ENCODE data around the gene MRPL38.
A peak's percentile ranks its signal among the peaks of the same experiment; 100 is the strongest.
"Not testable (repeated sequence)": the region's sequence is repeated elsewhere in the genome, so short reads cannot be mapped to it uniquely, and the experiment has no call there.

Gene MRPL38

DNA sequence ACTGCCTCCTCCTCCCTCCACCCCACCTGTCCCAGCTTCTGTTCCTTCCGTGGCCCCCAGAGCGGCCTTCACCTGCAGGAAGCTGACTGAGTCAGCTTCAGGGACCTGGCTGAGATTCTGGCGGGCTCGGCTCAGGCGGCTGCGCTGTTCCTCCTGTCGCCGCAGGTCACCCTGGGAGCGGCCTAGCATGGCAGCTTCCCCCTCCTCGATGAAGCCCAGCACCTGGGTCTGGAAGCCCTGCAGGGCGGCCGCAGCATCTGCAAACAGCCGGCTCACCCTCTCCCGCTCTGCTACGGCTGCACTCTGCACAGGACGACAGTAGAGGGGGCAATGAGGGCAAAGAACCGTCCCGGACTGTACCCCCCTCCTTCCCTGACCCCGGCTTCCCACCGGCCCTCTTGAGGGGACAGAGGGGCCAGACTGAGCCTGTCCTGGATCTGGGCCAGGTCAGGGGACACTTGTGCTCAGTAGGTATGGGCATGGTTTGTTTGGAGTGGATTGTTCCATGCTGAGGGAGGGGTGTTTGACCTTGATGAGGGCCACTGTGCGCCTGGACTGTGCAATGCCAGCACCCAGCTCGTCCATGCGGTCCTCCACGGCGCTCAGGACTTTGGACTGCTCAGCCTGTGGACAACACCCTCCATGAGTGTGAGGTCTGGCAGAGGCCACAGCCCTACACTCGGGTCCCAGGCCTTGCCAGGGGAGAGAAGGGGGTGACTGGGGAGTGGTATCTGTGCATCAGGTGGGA is 28.3 kb downstream of the MRPL38 start:
- peak; percentile 47 for DNase-seq (ENCODE audit: low spot score)

DNA sequence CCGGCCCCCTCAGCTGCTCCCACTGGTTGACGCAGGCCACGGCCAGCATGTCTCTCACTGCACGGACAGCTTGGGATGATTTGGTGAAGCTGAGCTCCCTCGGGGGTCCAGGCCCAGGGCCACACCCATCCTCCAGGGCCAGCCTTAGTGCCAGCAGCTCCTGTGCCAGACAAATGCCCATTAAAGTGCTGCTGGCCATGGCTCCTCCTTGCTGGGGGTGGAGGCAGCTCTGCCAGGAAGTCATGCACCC is 28.8 kb downstream of the MRPL38 start:
- DNase-seq (ENCODE audit: low spot score) = no peak

DNA sequence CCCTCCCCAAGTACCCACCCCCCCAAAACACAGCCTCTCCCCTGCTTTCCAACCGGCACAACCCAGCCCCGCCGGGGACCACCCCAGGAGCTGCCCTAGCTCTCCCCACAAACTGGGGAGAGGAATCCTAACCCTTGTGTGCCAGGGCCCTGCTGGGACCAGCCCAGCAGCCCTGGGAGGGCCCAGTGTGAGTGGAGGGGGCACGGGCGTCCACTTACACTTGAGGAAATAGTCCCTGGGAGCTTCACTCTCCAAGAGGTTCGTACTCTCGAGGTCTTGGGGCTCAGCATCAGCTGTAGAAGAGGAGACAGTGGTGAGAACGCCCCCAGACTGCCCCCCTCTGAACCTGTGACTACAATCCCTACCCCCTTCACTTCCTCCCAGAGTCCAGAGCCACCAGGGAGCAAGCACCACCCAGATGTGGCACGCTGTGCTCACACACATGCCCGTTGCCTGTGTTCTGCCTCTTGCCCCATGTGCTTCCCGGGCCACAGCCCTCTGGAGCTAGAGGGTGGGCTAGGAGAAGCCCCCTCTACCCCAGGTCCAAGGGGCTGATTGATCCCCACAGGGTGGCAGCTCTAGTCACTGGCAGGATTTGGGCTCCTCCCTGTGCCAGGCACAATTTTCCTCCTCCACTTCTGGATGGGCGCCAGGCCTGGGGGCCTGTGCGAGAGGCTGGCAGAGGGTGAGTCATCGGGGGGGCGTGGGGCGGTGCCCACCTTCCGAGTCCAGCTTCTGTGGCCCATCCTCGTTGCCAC is 29.3 kb downstream of the MRPL38 start:
- DNase-seq (ENCODE audit: low spot score) = no peak

DNA sequence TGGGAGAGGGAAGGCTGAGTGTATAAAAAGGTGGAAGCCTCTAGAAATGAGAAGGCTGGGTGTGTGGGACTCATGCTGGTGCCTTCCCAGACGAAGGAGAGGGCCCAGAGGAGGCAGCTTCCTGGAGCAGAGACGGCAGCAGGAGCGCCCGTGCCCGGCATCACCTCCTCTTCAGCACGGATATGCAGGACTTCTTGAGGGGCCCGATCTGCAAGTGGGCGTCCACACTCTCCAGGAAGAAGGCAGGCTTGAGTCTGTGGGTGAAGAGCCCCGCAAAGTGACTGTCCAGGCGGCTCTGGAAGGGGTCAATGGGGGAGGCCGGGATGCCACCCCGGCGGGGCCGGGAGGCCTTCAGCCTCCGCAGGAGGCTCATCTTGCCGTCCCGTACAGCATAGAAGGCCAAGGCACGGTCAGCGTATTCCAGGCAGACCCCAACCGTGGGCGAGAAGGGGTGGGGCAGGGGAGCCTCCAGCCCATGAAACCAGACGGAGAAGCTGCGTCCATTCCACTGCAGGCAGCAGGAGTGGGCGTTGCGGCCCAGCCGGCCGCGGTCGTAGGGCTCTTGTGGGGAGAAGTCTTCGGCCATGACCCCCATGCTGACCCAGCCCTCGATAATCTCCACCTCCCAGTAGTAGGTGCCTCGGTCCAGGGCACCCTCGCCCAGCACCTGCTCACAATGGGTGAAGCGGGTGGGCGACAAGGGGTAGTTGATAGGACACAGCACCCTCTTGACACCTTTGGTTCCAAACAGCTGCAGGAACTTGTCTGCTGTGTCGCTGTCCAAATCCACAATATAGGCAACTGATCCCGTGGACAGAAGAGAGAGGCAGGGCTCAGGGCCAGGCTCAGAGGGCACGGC is 30.1 kb downstream of the MRPL38 start:
- DNase-seq (ENCODE audit: low spot score) = no peak

DNA sequence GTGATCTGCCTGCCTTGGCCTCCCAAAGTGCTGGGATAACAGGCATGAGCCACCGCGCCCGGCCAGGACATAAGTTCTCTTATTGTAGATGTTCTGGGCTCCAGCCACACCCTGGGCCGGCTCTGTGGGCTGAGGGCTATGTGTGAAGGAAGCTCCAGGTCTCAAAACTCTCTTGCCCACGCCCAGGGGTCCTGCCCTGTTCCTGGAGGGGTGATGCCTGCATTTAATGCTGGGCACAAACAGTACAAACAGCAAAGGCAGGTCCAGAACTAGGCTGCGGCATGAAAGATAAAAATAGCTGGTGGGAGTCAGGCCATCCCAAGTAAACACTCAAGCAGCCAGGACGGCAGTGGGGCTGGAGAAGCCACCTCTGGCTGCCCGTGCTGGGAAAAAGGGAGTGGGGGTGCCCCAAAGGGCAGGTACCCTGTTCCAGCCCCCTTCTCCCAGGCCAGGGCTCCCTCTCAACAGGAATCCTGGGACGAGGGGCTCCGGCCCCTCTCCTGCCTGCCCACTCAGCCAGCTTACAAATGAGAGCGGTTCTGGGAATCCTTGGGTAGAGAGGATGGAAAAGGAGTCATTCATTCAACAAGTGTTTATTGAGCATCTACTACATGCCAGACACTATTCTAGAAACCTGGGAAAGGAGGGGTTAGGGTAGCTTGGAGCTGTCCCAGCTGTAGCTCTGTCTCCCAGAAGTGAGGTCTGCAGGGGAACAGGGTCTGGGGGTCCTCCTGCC is 30.9 kb downstream of the MRPL38 start:
- no peak for DNase-seq (ENCODE audit: low spot score)

DNA sequence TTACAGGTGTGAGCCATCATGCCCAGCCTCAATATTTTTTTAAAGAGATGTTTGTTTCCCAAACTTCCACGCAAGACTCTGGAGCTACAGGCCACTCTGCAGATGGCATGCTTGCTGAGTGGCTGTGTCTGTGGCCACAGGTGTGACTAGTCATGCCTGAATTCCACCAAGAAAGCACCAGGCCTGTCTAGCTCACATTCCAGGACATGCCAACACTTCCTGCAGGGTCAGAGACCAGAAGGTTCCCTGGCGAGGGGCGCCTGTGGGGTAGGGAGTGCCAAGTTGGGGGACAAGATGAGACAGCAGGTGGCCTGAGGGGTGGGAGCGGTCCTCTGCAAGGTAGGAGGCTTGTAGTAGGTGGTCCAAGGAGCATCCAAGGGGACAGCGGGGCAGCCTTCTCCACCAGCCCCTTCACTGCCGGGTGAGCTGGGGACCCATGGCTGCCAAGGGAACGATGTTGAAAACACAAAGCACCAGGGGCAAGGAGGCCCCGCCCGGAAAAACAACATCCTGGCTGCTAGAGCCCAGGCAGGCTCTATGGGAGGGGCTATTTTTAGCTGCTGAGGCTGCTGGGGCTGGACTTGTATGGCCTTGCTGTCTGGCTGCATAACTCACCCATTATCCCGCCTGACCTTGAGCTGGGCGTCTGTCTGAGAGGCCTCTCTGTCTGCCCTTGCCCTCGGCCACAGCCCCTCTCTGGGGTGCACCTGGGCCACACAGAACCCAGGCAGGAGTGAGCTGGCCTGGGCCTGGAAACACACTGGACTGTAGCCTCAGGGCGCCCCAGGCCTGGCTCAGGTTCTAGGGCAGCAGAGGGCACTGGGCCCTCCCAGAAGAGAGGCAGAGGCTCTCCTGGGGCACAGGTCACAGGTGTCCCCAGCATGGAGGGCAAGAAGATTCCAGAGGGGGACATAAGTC is 32.0 kb downstream of the MRPL38 start:
- DNase-seq (ENCODE audit: low spot score) = no peak

DNA sequence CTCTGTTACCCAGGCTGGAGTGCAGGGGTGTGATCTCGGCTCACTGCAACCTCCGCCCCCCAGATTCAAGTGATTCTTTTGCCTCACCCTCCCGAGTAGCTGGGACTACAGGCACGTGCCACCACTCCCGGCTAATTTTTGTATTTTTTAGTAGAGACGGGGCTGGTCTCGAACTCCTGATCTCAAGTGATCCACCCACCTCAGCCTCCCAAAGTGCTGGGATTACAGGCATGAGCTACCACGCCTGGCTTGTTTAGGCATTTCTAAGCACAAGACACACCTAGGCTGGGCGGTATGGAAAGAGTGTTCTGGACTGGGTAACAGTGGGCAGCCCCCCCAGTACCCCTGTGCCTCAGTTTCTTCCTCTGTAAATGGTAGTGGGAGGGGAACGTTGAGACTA is 34.5 kb downstream of the MRPL38 start:
- DNase-seq (ENCODE audit: low spot score) = not testable (repeated sequence)

DNA sequence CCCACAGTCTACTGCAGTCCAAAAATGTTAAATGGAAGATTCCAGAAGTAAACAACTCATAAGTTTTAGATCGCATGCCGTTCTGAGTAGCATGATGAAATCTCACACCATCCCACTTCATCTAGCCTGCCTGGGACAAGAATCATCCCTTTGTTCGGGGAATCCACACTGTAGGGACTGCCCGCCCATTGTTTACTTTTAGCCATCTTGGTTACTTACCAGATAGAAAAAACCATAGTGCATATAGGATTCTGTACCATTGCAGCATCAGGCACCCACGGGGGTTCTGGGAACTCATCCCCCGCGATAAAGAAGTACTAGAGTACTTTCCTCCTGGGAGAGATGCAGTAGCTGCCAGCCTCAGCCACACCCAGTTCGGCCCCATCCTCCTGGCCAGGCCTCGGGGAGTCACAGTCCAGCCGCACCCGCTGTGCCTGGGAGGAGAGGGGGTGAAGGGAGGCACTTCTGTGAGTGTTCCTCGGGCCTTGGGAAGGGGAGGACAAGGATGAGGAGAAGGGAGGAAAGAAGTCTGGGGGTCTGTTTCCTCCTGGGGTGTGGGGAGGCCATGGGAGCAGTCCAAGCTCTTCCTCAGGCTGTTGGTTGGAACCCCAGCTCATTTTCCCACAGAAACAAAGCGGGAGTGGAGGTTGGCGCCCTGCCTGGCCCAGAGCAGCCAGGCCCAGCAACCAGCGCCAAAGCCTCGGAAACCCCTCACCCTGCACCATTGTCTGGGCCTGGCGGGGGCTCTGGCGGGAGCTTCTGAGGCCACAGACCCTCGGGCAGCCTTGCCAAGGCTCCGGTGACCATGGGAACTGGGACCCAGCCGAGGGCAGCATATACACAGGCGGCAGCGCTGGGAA is 35.2 kb downstream of the MRPL38 start:
- peak; percentile 42 for DNase-seq (ENCODE audit: low spot score)

DNA sequence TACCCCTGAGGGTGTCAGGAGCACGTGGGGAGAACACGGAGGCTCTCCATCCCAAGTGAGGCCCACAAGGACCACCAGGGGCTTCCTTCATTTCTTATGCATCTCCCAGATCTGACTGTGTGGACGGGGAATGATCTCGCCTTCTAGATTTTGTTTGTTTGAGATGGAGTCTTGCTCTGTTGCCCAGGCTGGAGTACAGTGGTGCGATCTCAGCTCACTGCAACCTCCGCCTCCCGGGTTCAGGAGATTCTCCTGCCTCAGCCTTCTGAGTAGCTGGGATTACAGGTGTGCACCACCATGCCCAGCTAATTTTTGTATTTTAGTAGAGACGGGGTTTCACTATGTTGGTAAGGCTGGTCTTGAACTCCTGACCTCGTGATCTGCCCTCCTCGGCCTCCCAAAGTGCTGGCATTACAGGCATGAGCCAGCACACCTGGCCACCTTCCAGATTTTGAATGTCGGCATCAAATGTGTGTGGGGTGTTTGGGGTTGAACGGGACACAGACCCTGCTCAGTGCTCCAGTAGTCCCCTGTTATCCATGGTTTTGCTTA is 35.9 kb downstream of the MRPL38 start:
- not testable (repeated sequence) for DNase-seq (ENCODE audit: low spot score)

DNA sequence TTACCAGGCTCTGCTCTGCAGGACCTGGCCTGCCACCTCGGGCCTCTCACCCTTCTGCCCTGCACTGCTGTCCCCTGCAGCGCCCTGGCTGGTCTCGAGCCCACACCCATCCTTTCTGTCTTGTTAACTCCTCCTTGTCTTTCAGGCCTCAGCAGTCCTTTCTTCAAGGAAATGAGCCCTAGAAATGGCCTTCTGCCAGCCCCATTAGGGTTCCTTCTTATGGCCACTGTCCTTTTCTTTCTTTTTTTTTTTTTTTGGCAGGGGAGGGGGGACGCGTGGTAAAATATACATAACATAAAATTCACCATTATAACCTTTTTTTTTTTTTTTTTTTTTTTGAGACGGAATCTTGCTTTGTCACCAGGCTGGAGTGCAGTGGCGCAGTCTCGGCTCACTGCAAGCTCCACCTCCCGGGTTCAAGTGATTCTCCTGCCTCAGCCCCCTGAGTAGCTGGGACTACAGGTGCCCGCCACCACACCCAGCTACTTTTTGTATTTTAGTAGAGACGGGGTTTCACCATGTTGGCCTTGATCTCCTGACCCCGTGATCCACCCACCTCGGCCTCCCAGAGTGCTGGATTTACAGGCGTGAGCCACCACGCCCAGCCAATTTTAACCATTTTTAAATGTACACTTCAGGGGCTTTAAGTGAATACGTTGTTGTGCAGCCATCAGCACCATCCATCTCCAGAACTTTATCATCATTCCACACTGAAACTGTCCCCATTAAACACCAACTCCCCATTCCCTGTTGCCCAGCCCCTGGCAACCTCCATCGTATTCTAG is 39.1 kb downstream of the MRPL38 start:
- DNase-seq (ENCODE audit: low spot score) = not testable (repeated sequence)

DNA sequence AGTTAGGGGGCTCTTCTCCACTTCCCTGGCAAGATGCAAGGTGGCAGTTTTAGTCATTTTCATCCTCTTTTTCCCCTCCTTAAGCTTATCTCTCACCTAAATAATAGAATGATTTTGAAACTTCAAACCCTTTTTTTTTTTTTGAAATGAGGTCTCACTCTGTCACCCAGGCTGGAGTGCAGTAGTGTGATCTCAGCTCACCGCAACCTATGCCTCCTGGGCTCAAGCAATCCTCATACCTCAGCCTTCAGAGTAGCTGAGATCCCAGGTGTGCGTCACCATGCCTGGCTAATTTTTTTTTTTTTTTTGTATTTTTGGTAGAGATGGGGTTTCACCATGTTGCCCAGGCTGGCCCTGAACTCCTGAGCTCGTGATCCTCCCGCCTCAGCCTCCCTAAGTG is 39.8 kb downstream of the MRPL38 start:
- not testable (repeated sequence) for DNase-seq (ENCODE audit: low spot score)

DNA sequence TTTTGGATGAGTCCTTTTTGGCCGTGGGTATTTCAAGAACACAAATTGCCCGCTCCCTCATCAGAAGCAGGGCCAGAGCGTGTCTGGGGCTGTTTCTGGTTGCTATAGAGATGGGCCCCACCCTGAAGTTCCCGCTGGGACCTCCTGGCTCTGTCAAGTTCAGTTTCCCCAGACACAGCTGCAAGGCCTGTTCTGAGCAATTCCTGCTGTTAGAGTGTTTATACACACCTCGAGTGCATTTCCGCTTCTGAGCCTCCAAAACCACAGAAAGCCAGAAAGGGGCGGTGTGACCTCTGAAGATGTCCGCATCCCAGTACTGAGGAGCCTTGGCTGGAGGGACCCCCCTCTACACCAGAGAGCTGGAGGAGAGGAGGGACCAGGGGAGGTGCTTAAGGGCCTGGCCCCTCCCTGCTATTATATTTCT is 40.2 kb downstream of the MRPL38 start:
- DNase-seq (ENCODE audit: low spot score) = no peak

DNA sequence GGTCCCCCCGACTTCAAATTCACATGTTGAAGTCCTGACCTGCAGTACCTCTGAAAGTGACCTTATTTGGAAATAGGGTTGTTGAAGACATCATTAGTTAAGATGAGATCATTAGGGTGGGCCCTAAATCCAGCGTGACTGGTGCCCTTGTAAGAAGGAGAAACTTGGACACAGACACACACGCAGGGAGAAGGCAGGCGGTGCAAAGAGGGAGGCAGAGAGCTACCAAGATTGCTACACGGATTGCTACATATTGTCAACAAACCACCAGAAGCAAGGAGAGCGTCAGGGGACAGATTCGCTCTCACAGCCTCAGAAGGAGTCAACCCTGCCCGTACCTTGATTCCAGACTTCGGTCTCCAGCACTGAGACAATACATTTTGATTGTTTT is 42.8 kb downstream of the MRPL38 start:
- DNase-seq (ENCODE audit: low spot score) = no peak

DNA sequence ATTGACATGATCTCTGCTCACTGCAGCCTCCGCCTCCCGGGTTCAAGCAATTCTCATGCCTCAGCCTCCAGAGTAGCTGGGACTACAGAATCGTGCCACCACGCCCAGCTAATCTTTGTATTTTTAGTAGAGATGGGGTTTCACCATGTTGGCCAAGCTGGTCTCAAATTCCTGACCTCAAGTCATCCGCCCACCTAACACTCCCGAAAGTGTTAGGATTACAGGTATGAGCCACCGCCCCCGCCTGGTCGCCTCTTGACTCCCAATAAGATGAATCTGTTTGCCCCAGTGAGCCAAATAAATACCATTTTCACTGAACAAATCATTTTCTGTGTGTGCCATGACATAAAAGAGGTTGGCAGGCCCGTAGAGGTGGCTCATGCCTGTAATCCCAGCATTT is 45.3 kb downstream of the MRPL38 start:
- DNase-seq (ENCODE audit: low spot score) = not testable (repeated sequence)

DNA sequence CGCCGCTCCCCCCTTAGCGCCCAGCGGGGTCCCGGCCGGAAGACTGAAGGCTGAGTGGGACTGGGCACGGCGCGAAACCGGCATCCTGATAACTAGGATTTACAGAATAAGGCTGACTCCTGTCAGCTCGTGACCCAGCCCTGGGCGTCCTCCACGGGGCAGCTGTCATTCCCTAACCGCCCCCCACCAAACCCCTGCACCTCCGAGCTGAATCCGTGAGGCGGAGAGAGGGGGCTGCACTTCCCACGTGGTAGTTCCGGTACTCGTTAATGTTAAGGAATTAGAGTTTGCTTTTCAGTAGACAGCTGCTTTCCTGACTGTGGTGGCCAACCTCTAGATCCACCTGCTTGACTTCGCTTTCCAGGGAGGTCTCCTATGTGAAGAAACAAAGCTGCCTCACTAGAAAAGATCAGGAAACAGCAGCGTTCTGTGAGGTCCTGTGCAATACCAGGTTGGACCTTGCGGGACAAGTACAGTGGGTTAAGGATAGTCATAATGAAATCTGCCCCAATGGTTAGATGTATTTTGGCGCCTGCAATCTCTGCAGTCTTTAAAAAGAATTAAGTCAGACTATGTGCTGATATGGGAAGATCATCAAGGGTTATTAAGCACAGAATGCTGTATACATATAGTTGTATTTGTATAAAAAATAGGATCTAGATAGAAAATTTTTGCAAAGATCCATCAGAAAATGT is 48.5 kb downstream of the MRPL38 start:
- DNase-seq (ENCODE audit: low spot score) = peak; percentile 62

DNA sequence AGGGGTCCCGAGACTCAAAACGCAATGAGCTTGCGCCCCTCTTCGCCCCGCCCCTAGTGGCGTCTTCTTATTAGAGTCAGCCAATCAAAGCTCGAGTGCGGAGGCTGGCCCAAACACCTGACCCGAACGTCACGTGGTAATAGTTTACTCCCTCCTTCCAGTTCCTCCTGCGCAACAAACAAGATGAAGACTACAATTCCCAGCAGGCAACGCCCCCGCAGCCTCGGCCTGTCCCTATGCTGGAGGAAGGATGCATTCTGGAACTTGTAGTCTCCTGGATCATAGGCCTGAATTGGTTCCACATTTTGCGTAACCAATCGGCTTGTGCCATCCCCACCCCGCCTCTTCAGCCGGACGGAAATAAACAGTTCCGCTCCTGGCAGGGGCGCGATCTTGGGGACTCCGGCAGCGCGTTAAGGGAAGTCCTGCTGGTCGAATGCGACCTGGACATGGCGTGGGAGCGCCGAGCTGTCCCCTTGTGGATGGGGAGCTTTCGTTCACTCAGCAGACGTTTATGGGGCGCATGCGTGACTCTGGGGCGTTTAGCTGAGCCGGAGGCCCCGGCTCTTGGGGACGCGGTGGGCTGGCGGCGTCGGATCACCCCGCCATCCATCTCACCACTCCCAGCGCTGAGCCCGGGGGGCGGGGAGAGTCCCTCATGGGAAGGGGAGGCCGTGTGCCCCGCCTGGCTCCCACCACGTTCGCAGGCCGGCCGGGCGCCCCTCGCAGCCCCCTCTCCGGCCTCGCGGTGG is 49.2 kb downstream of the MRPL38 start, which contains the start of gene WBP2:
WBP2 (minus strand) TSS at position 26 of the 752 bp plus-strand sequence. CDS start 38 bp downstream, outside the sequence.
- DNase-seq (ENCODE audit: low spot score) = peak; percentile 100

DNA sequence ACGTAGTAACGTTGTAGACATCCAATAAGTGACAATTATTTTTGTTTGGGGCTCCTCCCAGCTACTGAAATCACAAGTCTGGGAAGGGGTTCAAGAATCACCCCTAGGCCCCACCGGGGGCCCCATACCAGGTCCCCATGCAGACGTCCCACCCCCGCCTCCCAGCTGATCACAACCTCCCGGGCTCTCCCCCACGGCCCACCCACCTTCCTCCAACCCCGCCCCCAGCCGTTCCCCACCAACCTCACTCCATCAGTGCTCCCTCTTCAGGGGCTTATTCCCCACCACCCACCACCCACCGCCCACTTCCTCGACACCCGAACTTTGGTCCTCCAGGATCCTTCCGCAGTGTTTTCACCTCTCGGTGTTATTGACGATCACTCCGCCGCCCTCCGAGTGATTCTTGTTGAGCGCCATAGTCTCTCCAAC is 49.8 kb downstream of the MRPL38 start:
- no peak for DNase-seq (ENCODE audit: low spot score)
